ENCODE measurements around the gene STAB1. TPM values are rescaled to one million over a fixed set of nuclear protein-coding genes. Genes with fewer than 3 reads are reported as not detected.

Gene STAB1
- total RNA-seq, 1 experiment from 2014 or later, result 0.33 TPM

DNA sequence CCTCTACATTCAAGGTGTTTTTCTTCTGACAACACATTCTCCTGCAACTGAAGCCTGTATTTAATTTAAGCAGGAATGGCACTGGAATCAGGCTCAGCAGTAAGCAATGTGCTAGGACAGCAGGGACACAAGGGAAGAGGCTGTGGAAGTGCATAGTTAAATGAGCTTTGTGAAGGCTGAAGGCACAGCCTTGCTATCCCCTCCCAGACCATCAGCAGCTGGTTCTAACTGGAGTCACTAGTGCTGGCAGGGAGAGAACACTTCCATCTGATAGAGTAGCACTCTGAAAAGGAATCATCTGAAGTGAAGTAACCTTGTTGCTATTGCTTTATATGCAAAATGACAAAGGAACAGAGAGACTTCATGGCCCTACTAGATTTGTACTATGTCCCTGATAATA lies 56.0 kb downstream of the STAB1 start:
- BruUV-seq (replicated peaks), result no TSS peak
- peaks cover 48% of the 10 kb centered on the region for H3K36me3 ChIP-seq (ENCODE audit: low read depth, low read length)
- H3K79me2 ChIP-seq (ENCODE audit: low read length), result no peaks in the 10 kb centered on the region
- no peaks in the 10 kb centered on the region for H3K4me1 ChIP-seq (ENCODE audit: insufficient read depth, low read length)
- no peak overlapping the region for H3K9ac ChIP-seq (ENCODE audit: low read length)
- ATAC-seq (no peak), DNase-seq (no peak)
- H3K27ac ChIP-seq (ENCODE audit: low read length), result no peak overlapping the region
- POLR2A ChIA-PET (ENCODE audit: unreplicated experiment), result interaction anchor here (0.5 kb wide), 1 partner anchor 25 kb away, joined by 3 read pairs; no protein-coding TSS in a partner anchor
- H2AFZ ChIP-seq (ENCODE audit: low read length), result no peak overlapping the region
- H4K20me1 ChIP-seq (ENCODE audit: low read length), result no peaks in the 10 kb centered on the region
- intact Hi-C loops (cut with micrococcal nuclease), result no loop called here
- no peaks in the 10 kb centered on the region for H3K9me2 ChIP-seq (replicated peaks; ENCODE audit: low read length)
- TF ChIP-seq, protein P1, sequence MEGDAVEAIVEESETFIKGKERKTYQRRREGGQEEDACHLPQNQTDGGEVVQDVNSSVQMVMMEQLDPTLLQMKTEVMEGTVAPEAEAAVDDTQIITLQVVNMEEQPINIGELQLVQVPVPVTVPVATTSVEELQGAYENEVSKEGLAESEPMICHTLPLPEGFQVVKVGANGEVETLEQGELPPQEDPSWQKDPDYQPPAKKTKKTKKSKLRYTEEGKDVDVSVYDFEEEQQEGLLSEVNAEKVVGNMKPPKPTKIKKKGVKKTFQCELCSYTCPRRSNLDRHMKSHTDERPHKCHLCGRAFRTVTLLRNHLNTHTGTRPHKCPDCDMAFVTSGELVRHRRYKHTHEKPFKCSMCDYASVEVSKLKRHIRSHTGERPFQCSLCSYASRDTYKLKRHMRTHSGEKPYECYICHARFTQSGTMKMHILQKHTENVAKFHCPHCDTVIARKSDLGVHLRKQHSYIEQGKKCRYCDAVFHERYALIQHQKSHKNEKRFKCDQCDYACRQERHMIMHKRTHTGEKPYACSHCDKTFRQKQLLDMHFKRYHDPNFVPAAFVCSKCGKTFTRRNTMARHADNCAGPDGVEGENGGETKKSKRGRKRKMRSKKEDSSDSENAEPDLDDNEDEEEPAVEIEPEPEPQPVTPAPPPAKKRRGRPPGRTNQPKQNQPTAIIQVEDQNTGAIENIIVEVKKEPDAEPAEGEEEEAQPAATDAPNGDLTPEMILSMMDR (conservative IDR thresholded peaks at IDR 0.05; ENCODE audit: low read depth, low read length), result no peak
- TF ChIP-seq EZH2 (IDR thresholded peaks at IDR 0.05; ENCODE audit: low read length, unreplicated experiment), result no peak
- TF ChIP-seq EZH2phosphoT487 (IDR thresholded peaks at IDR 0.05; ENCODE audit: borderline replicate concordance, low read length), result no peak
- no peak overlapping the region for H3K4me2 ChIP-seq (ENCODE audit: low read length)
- H3K27me3 ChIP-seq (ENCODE audit: low read length), result no peaks in the 10 kb centered on the region
- CTCF ChIA-PET, result interaction anchor here (0.5 kb wide), 1 partner anchor 14 kb away, joined by 4 read pairs; no protein-coding TSS in a partner anchor
- H3K9me3 ChIP-seq (ENCODE audit: low read length), result no peaks in the 10 kb centered on the region
- no peaks in the 10 kb centered on the region for H3F3A ChIP-seq (ENCODE audit: low read length, unreplicated experiment)
- H3K4me3 ChIP-seq (ENCODE audit: low read length), result no peak overlapping the region

DNA sequence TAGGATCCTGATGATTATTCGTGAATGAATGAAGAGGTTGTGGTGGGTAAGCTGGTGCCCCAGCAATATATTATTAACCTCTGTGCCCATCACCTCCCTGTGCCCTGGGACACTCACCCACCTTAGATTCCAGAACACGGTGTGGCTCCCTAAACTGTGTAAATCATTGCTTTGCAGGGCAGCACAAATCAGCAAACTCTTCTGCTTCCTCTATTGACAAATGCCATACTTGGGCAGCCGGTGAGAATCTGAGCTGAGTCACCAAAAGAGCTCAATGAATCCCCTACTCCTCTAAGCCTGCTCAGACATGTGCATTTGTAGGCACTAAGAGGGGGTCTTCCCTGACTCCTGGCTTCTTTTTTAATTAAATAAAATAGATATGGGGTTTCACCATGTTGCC lies 57.0 kb downstream of the STAB1 start:
- H3K27me3 ChIP-seq (ENCODE audit: low read length), result no peaks in the 10 kb centered on the region
- H3K27ac ChIP-seq (ENCODE audit: low read length), result no peak overlapping the region
- peak; percentile 64 for ATAC-seq
- H3K4me3 ChIP-seq (ENCODE audit: low read length), result no peak overlapping the region
- TF ChIP-seq EZH2phosphoT487 (IDR thresholded peaks at IDR 0.05; ENCODE audit: borderline replicate concordance, low read length) (no peak), EZH2 (IDR thresholded peaks at IDR 0.05; ENCODE audit: low read length, unreplicated experiment) (no peak)
- TF ChIP-seq, protein P1 (conservative IDR thresholded peaks at IDR 0.05; ENCODE audit: low read depth, low read length), result no peak
- no peak overlapping the region for H2AFZ ChIP-seq (ENCODE audit: low read length)
- H3K79me2 ChIP-seq (ENCODE audit: low read length), result no peaks in the 10 kb centered on the region
- no peaks in the 10 kb centered on the region for H3K4me1 ChIP-seq (ENCODE audit: insufficient read depth, low read length)
- H3K9ac ChIP-seq (ENCODE audit: low read length), result no peak overlapping the region
- no peaks in the 10 kb centered on the region for H3K9me3 ChIP-seq (ENCODE audit: low read length)
- H4K20me1 ChIP-seq (ENCODE audit: low read length), result no peaks in the 10 kb centered on the region
- H3K36me3 ChIP-seq (ENCODE audit: low read depth, low read length), result peaks cover 45% of the 10 kb centered on the region
- BruUV-seq (replicated peaks), result no TSS peak
- intact Hi-C loops (cut with micrococcal nuclease), result no loop called here
- no peak overlapping the region for H3K4me2 ChIP-seq (ENCODE audit: low read length)
- no peaks in the 10 kb centered on the region for H3F3A ChIP-seq (ENCODE audit: low read length, unreplicated experiment)
- ChIA-PET POLR2A (ENCODE audit: unreplicated experiment) (no interaction called here), CTCF (interaction anchor here (0.5 kb wide), 1 partner anchor 127 kb away, joined by 3 read pairs; no protein-coding TSS in a partner anchor)
- DNase-seq, result no peak
- no peaks in the 10 kb centered on the region for H3K9me2 ChIP-seq (replicated peaks; ENCODE audit: low read length)

DNA sequence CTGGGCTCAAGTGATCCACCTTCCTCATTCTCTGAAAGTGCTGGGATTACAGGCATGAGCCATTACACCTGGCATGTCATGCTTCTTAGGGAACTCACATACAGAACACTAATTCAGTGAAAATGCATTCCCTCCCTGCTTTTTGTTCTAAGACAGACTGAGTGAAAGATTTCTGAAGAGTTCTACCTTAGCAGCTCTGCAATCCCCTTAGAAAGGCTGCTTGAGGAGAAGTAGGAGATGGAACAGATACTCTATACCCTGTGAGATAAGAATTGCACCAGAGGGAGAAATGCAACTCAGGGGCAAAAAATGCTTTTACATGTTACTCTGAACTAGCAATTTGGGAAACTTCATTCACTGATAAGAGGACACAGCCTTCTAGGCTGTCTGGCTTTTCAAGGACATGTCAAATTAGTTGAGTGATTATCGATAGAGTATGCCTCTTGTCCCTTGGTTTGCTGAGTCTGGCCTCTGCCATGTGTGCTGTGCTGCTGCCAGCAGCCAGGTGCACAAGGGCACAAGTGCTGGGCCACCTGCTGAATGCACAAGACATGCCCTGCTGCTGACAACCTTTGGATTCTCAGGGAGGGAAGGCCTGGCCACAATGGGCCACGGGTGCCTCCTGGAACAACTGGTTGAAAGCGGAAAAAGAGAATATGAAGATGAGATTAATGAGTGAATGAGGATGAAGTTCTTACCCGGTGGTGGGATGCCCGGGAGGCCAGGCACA lies 59.1 kb downstream of the STAB1 start:
- H3K4me3 ChIP-seq (ENCODE audit: low read length), result no peak overlapping the region
- no peaks in the 10 kb centered on the region for H4K20me1 ChIP-seq (ENCODE audit: low read length)
- no peak overlapping the region for H3K9ac ChIP-seq (ENCODE audit: low read length)
- H3K79me2 ChIP-seq (ENCODE audit: low read length), result no peaks in the 10 kb centered on the region
- DNase-seq (no peak), ATAC-seq (no peak)
- H3F3A ChIP-seq (ENCODE audit: low read length, unreplicated experiment), result no peaks in the 10 kb centered on the region
- no TSS peak for BruUV-seq (replicated peaks)
- H3K27ac ChIP-seq (ENCODE audit: low read length), result no peak overlapping the region
- intact Hi-C loops (cut with micrococcal nuclease), result no loop called here
- H3K9me2 ChIP-seq (replicated peaks; ENCODE audit: low read length), result no peaks in the 10 kb centered on the region
- ChIA-PET CTCF (no interaction called here), POLR2A (ENCODE audit: unreplicated experiment) (no interaction called here)
- peaks cover 49% of the 10 kb centered on the region for H3K36me3 ChIP-seq (ENCODE audit: low read depth, low read length)
- no peak overlapping the region for H3K4me2 ChIP-seq (ENCODE audit: low read length)
- no peaks in the 10 kb centered on the region for H3K4me1 ChIP-seq (ENCODE audit: insufficient read depth, low read length)
- no peaks in the 10 kb centered on the region for H3K9me3 ChIP-seq (ENCODE audit: low read length)
- TF ChIP-seq EZH2phosphoT487 (IDR thresholded peaks at IDR 0.05; ENCODE audit: borderline replicate concordance, low read length) (no peak), EZH2 (IDR thresholded peaks at IDR 0.05; ENCODE audit: low read length, unreplicated experiment) (no peak)
- TF ChIP-seq, protein P1 (conservative IDR thresholded peaks at IDR 0.05; ENCODE audit: low read depth, low read length), result no peak
- H3K27me3 ChIP-seq (ENCODE audit: low read length), result no peaks in the 10 kb centered on the region
- no peak overlapping the region for H2AFZ ChIP-seq (ENCODE audit: low read length)

All from PC-3 (cell line).